IMR-90 (cell line): ENCODE data around the gene PRR5L. TPM values are rescaled to one million over a fixed set of nuclear protein-coding genes. Genes with fewer than 3 reads are reported as not detected.

Experiments used
- ATAC-seq: fragments of 200-7000 bp; cut with Tn5 transposase; 2 replicates; pipeline ENCODE4 v1.9.1; 2020; ENCODE audit warnings: low read depth, mild to moderate bottlenecking, moderate library complexity
- BruUV-seq: library from RNA; stranded (reverse); fragments of 400-500 nt; replicated peaks from 2 replicates; lab custom pipeline; 2021; lab: Mats Ljungman, UMichigan
- CTCF ChIA-PET: fragments of 300-600 bp; formaldehyde crosslinking; extraction: SDS; loops from one replicate; lab custom pipeline; 2021; ENCODE audit warnings: antibody characterized with exemption; lab: Yijun Ruan, JAX
- POLR2A ChIA-PET: fragments of 300-600 bp; sonication (Branson Sonifier 250); formaldehyde crosslinking; loops from one replicate; lab custom pipeline; 2022; ENCODE audit warnings: antibody characterized with exemption; ENCODE audit not compliant: unreplicated experiment; lab: Charles Lee
- DNase-seq: peaks from one replicate; pipeline ENCODE4 v3.0.0; 2013
- H2AFZ ChIP-seq: replicated peaks from 2 replicates; pipeline ENCODE3; 2013; ENCODE audit warnings: low read length, mild to moderate bottlenecking; ENCODE audit not compliant: poor library complexity
- H2AK5ac ChIP-seq: 2 replicates; pipeline ENCODE4 v1.6.1; 2013; ENCODE audit warnings: low read depth, low read length, inconsistent platforms
- H2AK9ac ChIP-seq: replicated peaks from 2 replicates; pipeline ENCODE3; 2013; ENCODE audit warnings: mild to moderate bottlenecking, low read depth, low read length, moderate library complexity; ENCODE audit not compliant: poor library complexity
- H2BK120ac ChIP-seq: 2 replicates; pipeline ENCODE4 v1.6.1; 2013; ENCODE audit warnings: low read depth, low read length, inconsistent platforms
- H2BK15ac ChIP-seq: 3 replicates; pipeline ENCODE4 v1.6.1; 2013; ENCODE audit warnings: low read depth, low read length, inconsistent platforms
- H2BK20ac ChIP-seq: 2 replicates; pipeline ENCODE4 v1.6.1; 2013; ENCODE audit warnings: low read depth, mild to moderate bottlenecking, inconsistent platforms, low read length, moderate library complexity
- H2BK5ac ChIP-seq: 2 replicates; pipeline ENCODE4 v1.6.1; 2013; ENCODE audit warnings: mild to moderate bottlenecking, low read depth, low read length, inconsistent platforms; ENCODE audit not compliant: poor library complexity, severe bottlenecking
- H3K14ac ChIP-seq: replicated peaks from 2 replicates; pipeline ENCODE4 v1.6.1; 2013; ENCODE audit warnings: low read depth, low read length, inconsistent platforms
- H3K18ac ChIP-seq: 2 replicates; pipeline ENCODE4 v1.6.1; 2013; ENCODE audit warnings: low read depth, low read length, control low read depth
- H3K23ac ChIP-seq: 2 replicates; pipeline ENCODE4 v1.6.1; 2013; ENCODE audit warnings: low read depth, low read length, inconsistent platforms
- H3K27ac ChIP-seq: 2 replicates; pipeline ENCODE4 v1.5.1; 2013; ENCODE audit warnings: mild to moderate bottlenecking, control low read depth, low read length; ENCODE audit not compliant: insufficient read depth
- H3K27me3 ChIP-seq: 2 replicates; pipeline ENCODE4 v1.6.1; 2013; ENCODE audit warnings: low read length; ENCODE audit not compliant: control insufficient read depth, insufficient read depth
- H3K36me3 ChIP-seq: 2 replicates; pipeline ENCODE4 v1.6.1; 2013; ENCODE audit warnings: low read length, mixed read lengths; ENCODE audit not compliant: control insufficient read depth, insufficient read depth
- H3K4ac ChIP-seq: 2 replicates; pipeline ENCODE4 v1.6.1; 2013; ENCODE audit warnings: low read depth, low read length, inconsistent platforms
- H3K4me1 ChIP-seq: 2 replicates; pipeline ENCODE4 v1.6.1; 2013; ENCODE audit warnings: low read length, mixed read lengths; ENCODE audit not compliant: control insufficient read depth, insufficient read depth
- H3K4me2 ChIP-seq: 2 replicates; pipeline ENCODE4 v1.6.1; 2013; ENCODE audit warnings: low read depth, mild to moderate bottlenecking, control low read depth, low read length, moderate library complexity
- H3K4me3 ChIP-seq: 2 replicates; pipeline ENCODE4 v1.5.1; 2013; ENCODE audit warnings: low read depth, mild to moderate bottlenecking, control low read depth, low read length, moderate library complexity; ENCODE audit not compliant: insufficient read depth
- H3K56ac ChIP-seq: 2 replicates; pipeline ENCODE4 v1.6.1; 2013; ENCODE audit warnings: low read length, inconsistent platforms; ENCODE audit not compliant: insufficient read depth; ENCODE audit errors: extremely low read depth
- H3K79me1 ChIP-seq, 2 experiments: 2 replicates each; pipeline ENCODE4 v1.6.1; 2013; ENCODE audit warnings: low read length in 2 of 2, inconsistent platforms in 1 of 2, low read depth in 1 of 2
- H3K9ac ChIP-seq: 2 replicates; pipeline ENCODE4 v1.6.1; 2013; ENCODE audit warnings: low read depth, low read length, control low read depth
- H3K9me1 ChIP-seq: 2 replicates; pipeline ENCODE4 v1.6.1; 2013; ENCODE audit warnings: low read length, inconsistent platforms; ENCODE audit not compliant: insufficient read depth
- H3K9me3 ChIP-seq: 2 replicates; pipeline ENCODE4 v1.6.1; 2013; ENCODE audit warnings: low read length; ENCODE audit not compliant: control insufficient read depth, insufficient read depth
- H4K20me1 ChIP-seq: 2 replicates; pipeline ENCODE4 v1.6.1; 2013; ENCODE audit warnings: low read length, inconsistent platforms; ENCODE audit not compliant: insufficient read depth
- H4K5ac ChIP-seq: 2 replicates; pipeline ENCODE4 v1.6.1; 2013; ENCODE audit warnings: mild to moderate bottlenecking, low read depth, low read length, control low read depth
- H4K8ac ChIP-seq, 2 experiments: 2 replicates each; pipeline ENCODE4 v1.6.1; 2013; ENCODE audit warnings: low read depth in 2 of 2, low read length in 2 of 2, control low read depth in 1 of 2, inconsistent platforms in 1 of 2
- H4K91ac ChIP-seq: 2 replicates; pipeline ENCODE4 v1.6.1; 2013; ENCODE audit warnings: low read depth, low read length, inconsistent platforms; ENCODE audit not compliant: insufficient read depth
- RAD21 ChIP-seq: IDR thresholded peaks from 2 replicates; pipeline ENCODE4 v1.6.1; 2012; ENCODE audit warnings: low read length, improper control_type of control experiment
- WGBS, 2 experiments: methylation state at CpG; one replicate each; pipeline versions ENCODE4 v1.1.5 to v1.1.7; 2013; ENCODE audit warnings: missing lambda C conversion rate in 2 of 2; ENCODE audit not compliant: insufficient read length in 1 of 2; ENCODE audit errors: extremely low coverage in 2 of 2; 5-methylcytosine and 5-hydroxymethylcytosine counted together
- dilution Hi-C: fragments of 300-500 bp; cut with HindIII; formaldehyde crosslinking; loops from one replicate; pipeline ENCODE4 v1.14.3; 2018; ENCODE audit warnings: low sequenced_read_pairs; ENCODE audit not compliant: unreplicated experiment
- in situ Hi-C: fragments of 300-500 bp; cut with MboI; formaldehyde crosslinking; loops from 3 replicates; pipeline ENCODE4 v1.14.3; 2019; ENCODE audit warnings: low sequenced_read_pairs, inconsistent platforms, mixed read lengths
- intact Hi-C: fragments of 100-400 bp; cut with micrococcal nuclease; formaldehyde crosslinking; loops from 2 replicates; pipeline ENCODE4 v1.10.0; 2022
- polyA plus RNA-seq, 3 experiments: library from polyadenylated mRNA; depleted of rRNA; stranded (reverse); fragments of >200 nt; gene quantifications; 2 replicates each; pipeline ENCODE4 v1.2.3, GENCODE V29; 2012; ENCODE audit warnings: low replicate concordance in 1 of 3
- total RNA-seq: library from RNA; depleted of rRNA; stranded (reverse); fragments of >200 nt; gene quantifications from 2 replicates; pipeline ENCODE4 v1.2.3, GENCODE V29; 2012

Gene PRR5L
- total and polyA plus RNA-seq, 2 of the 4 experiments (the other 2 are of a cell fraction), result 2.9 to 3.6 TPM

DNA sequence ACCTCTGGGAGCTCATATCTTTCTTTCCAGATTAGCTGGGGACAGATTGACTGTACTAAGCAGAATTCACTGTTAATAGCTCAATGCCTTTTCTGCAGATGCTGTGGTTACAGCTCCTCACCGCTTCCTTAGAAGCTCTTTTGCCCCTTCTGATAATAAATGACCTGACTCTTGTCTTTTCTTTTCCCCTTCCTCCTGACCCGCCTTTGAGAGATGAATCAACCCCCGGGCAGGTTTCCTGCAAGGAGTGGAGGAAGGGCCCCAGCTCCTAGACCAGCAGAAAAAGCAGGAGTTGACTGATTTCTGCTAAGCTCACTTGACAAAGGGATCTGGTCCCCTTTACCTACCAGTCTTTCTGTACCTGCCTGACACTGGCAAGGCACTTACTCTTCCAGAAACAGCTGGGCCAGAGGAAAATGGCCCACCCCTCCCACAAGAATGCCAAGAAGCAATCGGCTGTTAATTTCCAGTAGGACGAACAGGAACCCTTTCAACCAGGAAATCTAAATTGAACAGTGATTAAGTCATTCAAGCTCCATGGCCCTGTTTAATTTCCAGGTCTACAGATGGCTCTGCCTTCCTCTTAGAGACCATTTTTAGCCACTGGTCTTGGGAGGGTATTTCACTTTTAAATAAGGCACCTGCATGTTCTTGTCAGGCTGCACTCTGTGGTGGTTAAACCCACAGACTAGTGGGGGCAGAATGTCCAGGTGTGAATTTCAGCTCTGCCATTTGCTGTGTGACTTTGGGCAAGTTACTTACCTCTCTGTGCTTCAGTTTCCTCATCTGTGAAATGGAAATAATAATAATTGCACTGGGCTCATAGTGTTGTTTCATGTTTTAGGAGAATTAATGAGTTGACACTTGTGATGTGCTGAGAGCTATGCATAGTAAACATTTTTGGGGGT lies 67.5 kb downstream of the PRR5L start:
- in situ Hi-C loops, result no loop called here
- no peak overlapping the region for H2BK5ac ChIP-seq
- H3K9ac ChIP-seq, result no peak overlapping the region
- H4K5ac ChIP-seq, result no peak overlapping the region
- dilution Hi-C loops, result no loop called here
- WGBS, 2 experiments, result 40% methylated on average over 1 of the region's 5 CpGs; no CpG with 5 or more reads in 1 of the 2 experiments
- no peaks in the 10 kb centered on the region for H4K20me1 ChIP-seq
- H2BK20ac ChIP-seq, result no peak overlapping the region
- intact Hi-C loops, result no loop called here
- 0 out of 2 replicates have a peak overlapping the region, but pooled peaks have one; percentile 12 for H2AK5ac ChIP-seq
- TF ChIP-seq RAD21, result no peak
- no peak overlapping the region for H3K4me2 ChIP-seq
- peak overlapping the region; percentile 21; the same call in 1 of the 3 replicates for H2BK15ac ChIP-seq
- peak overlapping the region; percentile 13; the same call in 1 of the 2 replicates for H3K23ac ChIP-seq
- H4K8ac ChIP-seq, result no peak overlapping the region
- no peak overlapping the region for H3K18ac ChIP-seq
- no peaks in the 10 kb centered on the region for H3K9me3 ChIP-seq
- H3K27me3 ChIP-seq, result no peaks in the 10 kb centered on the region
- ChIA-PET POLR2A (no interaction called here), CTCF (no interaction called here)
- 0 out of 2 replicates have a peak, but pooled peaks cover 2% of the 10 kb centered on the region for H3K9me1 ChIP-seq
- no peak for ATAC-seq
- no peak overlapping the region; the same call in 1 of the 2 replicates for H3K14ac ChIP-seq
- no peak overlapping the region for H3K27ac ChIP-seq
- H3K4me3 ChIP-seq, result no peak overlapping the region
- DNase-seq, result no peak
- H3K79me1 ChIP-seq, result no peaks in the 10 kb centered on the region
- no peak overlapping the region for H3K56ac ChIP-seq
- H3K36me3 ChIP-seq, result no peaks in the 10 kb centered on the region
- no TSS peak for BruUV-seq
- peak overlapping the region; percentile 12 for H3K4ac ChIP-seq
- H2BK120ac ChIP-seq, result peak overlapping the region; percentile 18; the same call in 1 of the 2 replicates
- no peak overlapping the region for H2AK9ac ChIP-seq
- peaks cover 13% of the 10 kb centered on the region for H3K4me1 ChIP-seq
- peak overlapping the region; percentile 18 for H2AFZ ChIP-seq
- H4K91ac ChIP-seq, result no peak overlapping the region
